ENCODE results near the gene CRNKL1.

GRCh38 chr20:20092827-20093226 lies 40.6 kb upstream of the CRNKL1 start:
- no peak for TF ChIP-seq CTCF (conservative IDR thresholded peaks at IDR 0.05 in 1 of 2, IDR thresholded peaks at IDR 0.05 in 1 of 2; ENCODE audit: low read depth in 1 of 2, low read length in 2 of 2)
- no peak for TF ChIP-seq EZH2 (IDR thresholded peaks at IDR 0.05; ENCODE audit: low read length, missing control alignments)
